GM12891 (cell line): ENCODE data around the gene EVI5.

Experiments
- PAX5 ChIP-seq: IDR thresholded peaks from 2 replicates; pipeline ENCODE4 v1.6.1; 2011; ENCODE audit warnings: low read length, moderate library complexity, mild to moderate bottlenecking; ENCODE audit not compliant: insufficient read depth, severe bottlenecking
- POLR2A ChIP-seq: IDR thresholded peaks from 2 replicates; pipeline ENCODE4 v1.6.1; 2011; ENCODE audit warnings: low read depth, low read length, control low read depth
- POLR2AphosphoS5 ChIP-seq: IDR thresholded peaks from 2 replicates; pipeline ENCODE4 v1.6.1; 2011; ENCODE audit warnings: low read depth, low read length, control low read depth

GRCh38 chr1:92516574-92516973 lies 268.3 kb downstream of the EVI5 start:
- no peak for TF ChIP-seq POLR2AphosphoS5
- TF ChIP-seq POLR2A = no peak
- no peak for TF ChIP-seq PAX5
